ENCODE data around the gene SIN3B.

SIN3B gene

DNA sequence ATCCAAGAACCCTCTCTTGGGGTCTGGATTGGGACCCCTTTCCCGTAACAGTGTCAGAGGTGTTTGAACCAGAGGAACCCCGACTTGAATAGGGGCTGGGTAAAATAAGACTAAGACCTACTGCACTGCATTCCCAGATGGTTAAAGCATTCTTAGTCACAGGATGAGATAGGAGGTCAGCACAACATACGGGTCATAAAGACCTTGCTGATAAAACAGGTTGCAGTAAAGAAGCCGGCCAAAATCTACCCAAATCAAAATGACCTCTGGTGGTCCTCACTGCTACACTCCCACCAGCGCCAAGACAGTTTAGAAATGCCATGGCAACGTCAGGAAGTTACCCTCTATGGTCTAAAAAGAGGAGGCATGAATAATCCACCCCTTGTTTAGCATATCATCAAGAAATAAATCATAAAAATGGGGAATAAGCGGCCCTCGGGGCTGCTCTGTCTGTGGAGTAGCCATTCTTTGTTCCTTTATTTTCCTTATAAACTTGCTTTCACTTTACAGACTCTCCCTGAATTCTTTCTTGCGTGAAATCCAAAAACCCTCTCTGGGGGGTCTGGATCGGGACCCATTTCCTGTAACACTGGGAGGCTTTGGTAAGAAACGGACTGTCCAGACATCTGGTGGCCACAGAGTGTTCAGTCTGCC, 4.4 kb upstream of the SIN3B start:
- DNase-seq: no peak

GRCh38 chr19:16825312-16826052, 3.7 kb upstream of the SIN3B start:
- DNase-seq: no peak

DNA sequence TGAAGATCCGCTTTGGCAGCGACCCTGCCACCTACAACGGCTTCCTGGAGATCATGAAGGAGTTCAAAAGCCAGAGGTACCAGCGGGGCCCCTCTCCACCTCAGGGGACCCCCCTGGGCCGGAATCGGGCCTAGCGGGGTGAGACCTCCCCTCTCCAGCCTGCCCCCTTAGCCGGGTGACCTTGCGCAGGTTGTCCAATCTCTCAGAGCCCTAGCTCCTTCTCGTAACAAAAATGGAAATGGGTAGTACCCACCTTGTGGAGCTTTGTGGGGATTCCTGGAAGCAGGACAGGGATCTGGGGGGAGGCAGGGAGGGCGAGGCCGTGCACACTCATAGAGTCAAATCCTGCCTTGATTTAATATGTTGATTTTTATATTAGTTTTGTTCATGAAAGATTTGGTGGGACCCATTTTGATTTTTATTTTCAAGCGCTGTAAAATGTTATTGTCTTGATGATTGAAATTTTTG, 658 bp downstream of the SIN3B start:
- DNase-seq: no peak

GRCh38 chr19:16830679-16831078, 1.5 kb downstream of the SIN3B start:
- DNase-seq: no peak

DNA sequence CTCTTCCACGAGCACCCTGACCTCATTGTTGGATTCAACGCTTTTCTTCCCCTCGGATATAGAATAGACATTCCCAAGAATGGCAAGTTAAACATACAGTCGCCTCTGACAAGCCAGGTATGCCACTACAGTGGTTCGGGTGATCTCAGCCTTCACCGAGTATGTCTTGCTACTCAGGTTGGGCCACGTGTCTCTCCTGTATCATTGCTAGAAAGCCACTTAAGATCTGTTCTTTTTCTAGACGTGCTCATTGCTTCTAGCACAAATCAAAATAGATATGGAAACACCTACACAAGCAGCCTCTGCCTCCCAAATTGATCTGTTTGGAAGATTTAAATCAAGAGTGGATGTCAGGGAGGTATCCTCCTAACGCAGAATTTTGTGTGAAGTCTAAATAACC, 2.3 kb downstream of the SIN3B start:
- no peak for DNase-seq

DNA sequence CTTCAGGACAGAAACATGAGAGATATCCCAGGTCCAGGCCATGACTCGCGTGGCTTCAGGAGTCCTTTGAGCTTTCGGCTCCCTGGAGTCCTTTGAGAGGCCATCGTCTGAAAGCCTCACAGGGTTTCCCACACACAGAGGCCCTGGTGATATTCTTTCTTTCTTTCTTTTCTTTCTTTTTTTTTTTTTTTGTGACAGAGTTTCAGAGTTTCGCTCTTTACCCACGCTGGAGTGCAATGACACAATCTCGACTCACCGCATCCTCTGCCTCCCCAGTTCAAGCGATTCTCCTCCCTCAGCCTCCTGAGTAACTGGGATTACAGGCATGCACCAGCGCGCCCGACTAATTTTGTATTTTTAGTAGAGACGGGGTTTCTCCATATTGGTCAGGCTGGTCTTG, 5.5 kb downstream of the SIN3B start:
- DNase-seq: no peak

DNA sequence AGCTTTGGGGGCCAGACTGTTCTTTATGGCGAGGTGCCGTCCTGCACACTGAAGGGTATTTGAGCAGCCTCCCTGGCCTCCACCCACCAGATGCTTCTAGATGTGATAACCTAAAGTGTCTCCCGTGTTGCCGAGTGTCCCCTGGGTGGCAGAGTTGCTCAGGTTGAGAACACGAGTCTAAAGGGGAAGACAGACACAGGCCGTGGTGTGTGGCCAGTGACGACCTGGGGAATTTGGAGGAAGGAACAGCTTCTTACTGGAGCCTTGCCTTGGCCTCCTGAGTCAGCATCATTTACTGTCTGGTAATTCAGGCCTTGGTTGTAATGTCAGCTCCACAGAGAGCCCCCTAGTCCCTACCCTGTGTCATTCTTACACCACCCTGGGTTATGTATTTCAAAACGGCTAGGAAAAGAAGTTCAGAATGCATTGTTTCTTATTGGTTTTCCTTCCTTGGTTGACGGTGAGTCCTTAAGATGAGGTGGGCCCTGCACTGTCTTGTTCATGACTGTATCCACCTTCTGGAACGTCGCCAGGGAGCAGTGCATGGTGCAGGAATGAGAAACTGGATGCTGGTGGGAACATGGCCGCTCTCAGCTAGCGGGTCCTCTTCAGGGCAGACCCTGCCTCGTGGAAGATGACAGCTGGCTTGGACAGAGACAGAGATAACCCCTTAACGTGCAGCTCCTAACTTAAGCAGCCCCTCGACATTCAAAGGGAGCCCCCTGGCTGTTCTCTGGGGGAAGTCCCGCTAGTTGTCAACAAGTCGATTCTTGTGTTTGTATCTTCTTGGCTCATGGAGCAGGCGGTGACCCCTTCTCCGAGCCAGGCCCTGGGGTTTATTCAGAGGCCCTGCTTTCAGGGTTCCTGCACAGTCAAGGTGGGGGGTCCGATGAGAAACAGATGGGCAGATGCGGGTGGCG, 7.2 kb downstream of the SIN3B start:
- peak; percentile 8 for DNase-seq

- no peak for DNase-seq
Observed at GRCh38 chr19:16837035-16837362, 7.8 kb downstream of the SIN3B start.

- no peak for DNase-seq
Observed at GRCh38 chr19:16841391-16841926, 12.3 kb downstream of the SIN3B start.

GRCh38 chr19:16846901-16847300, 17.7 kb downstream of the SIN3B start:
- DNase-seq: no peak

DNA sequence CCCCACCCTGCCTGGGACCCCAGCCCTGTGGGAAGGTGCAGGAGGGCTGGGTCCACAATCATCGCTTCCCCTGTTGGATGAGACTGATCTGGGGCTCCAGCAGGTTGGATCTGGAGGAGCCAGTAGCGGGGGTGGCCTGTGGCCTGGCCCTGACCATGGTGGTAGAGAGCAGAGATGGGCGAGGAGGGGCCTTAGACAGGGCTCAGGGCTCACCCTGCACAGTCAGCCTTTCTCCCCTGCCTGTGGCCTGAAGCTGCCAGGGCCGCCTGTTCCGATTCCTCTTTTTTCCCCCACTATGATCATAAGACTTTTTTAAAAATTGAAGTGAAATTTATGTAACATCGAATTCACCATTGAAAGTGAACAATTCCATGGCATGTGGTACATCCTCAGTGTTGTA, 18.2 kb downstream of the SIN3B start:
- no peak for DNase-seq

- no peak for DNase-seq
Observed at GRCh38 chr19:16849168-16849567, 20.0 kb downstream of the SIN3B start.

DNA sequence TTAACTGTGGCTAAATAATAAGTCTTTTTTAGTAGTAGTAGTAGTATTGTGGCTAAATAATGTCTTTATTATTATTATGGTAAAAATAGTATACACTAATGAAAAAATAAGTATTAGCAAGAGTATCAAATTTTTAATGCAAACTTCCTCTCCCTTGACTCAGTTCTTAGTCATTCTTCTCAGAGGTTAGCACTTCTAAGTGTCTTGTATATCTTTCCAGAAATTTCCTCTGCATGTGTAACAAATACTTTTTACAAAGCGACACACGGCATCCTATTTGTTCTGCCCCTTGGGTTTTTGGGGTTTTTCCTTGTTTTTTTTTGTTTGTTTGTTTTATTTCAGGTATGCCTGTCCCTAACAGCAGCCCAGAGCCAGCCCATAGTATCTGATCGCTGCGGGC, 20.9 kb downstream of the SIN3B start:
- DNase-seq: no peak

GRCh38 chr19:16851031-16851712, 22.0 kb downstream of the SIN3B start:
- DNase-seq: no peak

DNA sequence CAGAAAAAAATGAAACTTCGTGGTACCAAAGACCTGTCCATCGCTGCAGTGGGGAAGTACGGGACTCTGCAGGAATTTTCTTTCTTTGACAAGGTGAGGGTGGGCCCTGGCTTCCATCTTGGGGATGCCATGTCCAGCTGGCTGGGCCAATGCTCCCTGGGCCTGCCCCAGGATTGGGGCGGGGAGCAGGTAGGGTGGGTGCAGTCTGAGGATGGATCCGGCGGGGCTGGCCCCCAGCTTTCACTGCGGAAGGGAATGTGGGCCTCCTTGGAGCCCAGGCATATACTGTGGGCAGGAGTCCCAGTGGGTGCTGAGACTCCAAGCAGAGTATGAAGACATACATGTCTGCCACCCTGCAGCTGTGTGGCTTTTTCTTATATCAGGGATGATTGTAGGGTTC, 23.9 kb downstream of the SIN3B start:
- DNase-seq: no peak

DNA sequence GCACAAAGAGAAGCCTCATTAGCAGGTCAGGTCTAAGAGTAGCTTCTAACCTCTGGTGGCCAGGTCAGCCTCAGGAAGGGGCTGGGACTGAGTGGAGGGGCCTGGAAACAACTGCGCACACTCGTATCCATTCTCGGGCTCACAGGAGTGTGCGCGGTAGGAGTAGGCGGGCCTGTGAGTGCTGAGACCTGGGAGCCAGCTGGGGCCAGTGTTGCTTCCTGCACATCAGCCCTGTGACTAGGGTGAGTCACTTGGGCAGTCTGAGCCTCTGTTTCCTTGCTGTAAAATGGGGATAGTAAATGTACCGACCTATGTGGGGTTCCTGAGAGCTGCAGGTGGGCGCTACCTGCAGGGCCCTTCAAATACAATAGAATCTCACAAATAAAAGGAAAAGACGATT, 26.9 kb downstream of the SIN3B start:
- DNase-seq: no peak

GRCh38 chr19:16859626-16860025, 30.4 kb downstream of the SIN3B start:
- DNase-seq: no peak

DNA sequence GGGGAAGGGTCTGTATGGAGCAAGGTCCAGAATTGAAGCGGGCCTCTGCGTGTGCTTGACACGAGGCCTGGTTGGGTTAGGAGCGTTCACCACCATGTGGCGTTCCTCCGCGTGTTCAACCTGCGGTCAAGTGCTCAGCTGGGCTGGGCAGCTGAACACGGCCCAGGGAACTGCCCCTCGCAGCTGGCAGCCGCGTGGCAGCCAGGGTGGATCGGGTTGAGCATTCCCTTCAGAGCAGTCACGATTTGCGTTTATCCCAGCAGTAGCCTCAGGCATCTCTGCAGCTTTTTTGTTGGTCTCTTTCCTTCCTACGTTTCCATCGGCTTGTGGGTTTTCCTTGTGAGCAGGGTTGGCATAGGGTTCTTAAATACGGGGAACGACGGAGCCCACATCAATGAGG, 30.9 kb downstream of the SIN3B start:
- no peak for DNase-seq

DNA sequence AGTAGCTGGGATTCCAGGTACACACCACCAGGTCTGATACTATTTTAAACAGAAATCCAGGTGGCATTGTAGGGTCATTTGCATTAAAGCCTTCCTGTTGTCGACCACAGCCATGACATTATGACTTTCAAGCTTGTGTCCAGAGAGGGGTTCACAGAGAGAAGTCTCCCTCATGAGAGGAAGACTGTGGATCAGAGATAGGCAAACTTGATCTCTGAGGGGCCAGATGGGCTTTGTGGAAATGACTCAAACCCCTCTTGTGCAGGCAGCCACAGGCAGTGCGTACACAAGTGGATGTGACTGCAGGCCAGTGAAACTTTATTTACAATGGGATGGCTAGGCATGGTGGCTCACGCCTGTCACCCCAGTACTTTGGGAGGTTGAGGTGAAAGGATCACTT, 31.8 kb downstream of the SIN3B start:
- no peak for DNase-seq

GRCh38 chr19:16861834-16862233, 32.6 kb downstream of the SIN3B start:
- no peak for DNase-seq

GRCh38 chr19:16862826-16863415, 33.7 kb downstream of the SIN3B start:
- no peak for DNase-seq

DNA sequence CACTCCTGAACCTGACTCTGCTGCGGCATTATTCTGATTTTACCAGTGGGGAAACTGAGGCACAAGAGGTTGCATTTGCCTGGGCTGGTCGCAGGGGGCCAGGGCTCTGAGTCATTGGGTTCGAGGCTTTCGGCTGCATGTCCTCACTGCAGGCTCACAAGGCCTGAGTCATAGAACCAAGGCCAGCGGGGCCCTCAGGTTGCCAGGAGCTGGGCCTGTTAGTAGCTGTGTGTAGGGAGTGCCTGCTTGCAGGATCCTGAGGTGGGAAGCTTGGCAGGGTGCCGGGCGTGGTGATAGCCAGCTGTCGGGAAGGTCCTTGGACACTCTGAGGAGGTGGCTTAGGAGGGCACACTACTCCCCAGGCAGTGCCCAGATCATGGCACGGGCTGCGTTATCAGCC, 38.0 kb downstream of the SIN3B start:
- DNase-seq: no peak

All from CD4-positive, alpha-beta T cell treated with Interleukin-10 for 1 hour (primary cell).